HG02885 (cell line): ENCODE data around the gene SLC22A4.

Experiments
- ATAC-seq: cut with Tn5 transposase; IDR thresholded peaks from one replicate; pipeline ENCODE4 v1.9.1; 2021; ENCODE audit warnings: mild to moderate bottlenecking; ENCODE audit not compliant: unreplicated experiment, poor library complexity

SLC22A4 gene

GRCh38 chr5:132323202-132323601 is 29.0 kb downstream of the SLC22A4 start:
- ATAC-seq, result no peak

- no peak for ATAC-seq
These were observed 31.5 kb downstream of the SLC22A4 start for GRCh38 chr5:132325691-132326090.

- no peak for ATAC-seq
These were observed 33.2 kb downstream of the SLC22A4 start for GRCh38 chr5:132327252-132327955.

- no peak for ATAC-seq
These were observed 40.6 kb downstream of the SLC22A4 start for GRCh38 chr5:132334812-132335211.

- ATAC-seq, result no peak
These were observed 41.2 kb downstream of the SLC22A4 start for GRCh38 chr5:132335402-132335801.

GRCh38 chr5:132339502-132339901 is 45.3 kb downstream of the SLC22A4 start:
- ATAC-seq, result no peak

- ATAC-seq, result no peak
These were observed 48.3 kb downstream of the SLC22A4 start for GRCh38 chr5:132342291-132343180.

GRCh38 chr5:132344775-132345514 is 50.8 kb downstream of the SLC22A4 start:
- ATAC-seq, result no peak

GRCh38 chr5:132353486-132353995 is 59.3 kb downstream of the SLC22A4 start:
- no peak for ATAC-seq

GRCh38 chr5:132354381-132355139 is 60.4 kb downstream of the SLC22A4 start:
- no peak for ATAC-seq

GRCh38 chr5:132355140-132355765 is 61.1 kb downstream of the SLC22A4 start:
- no peak for ATAC-seq

GRCh38 chr5:132358775-132359174 is 64.6 kb downstream of the SLC22A4 start:
- no peak for ATAC-seq

GRCh38 chr5:132362086-132362485 is 67.9 kb downstream of the SLC22A4 start:
- no peak for ATAC-seq

GRCh38 chr5:132363431-132364112 is 69.4 kb downstream of the SLC22A4 start:
- ATAC-seq, result no peak

- ATAC-seq, result no peak
These were observed 70.1 kb downstream of the SLC22A4 start for GRCh38 chr5:132364319-132364718.

GRCh38 chr5:132365213-132365612 is 71.0 kb downstream of the SLC22A4 start:
- ATAC-seq, result no peak

- no peak for ATAC-seq
These were observed 74.0 kb downstream of the SLC22A4 start for GRCh38 chr5:132368186-132368585.

GRCh38 chr5:132369007-132369473 is 74.8 kb downstream of the SLC22A4 start:
- ATAC-seq, result no peak
